A549 (cell line): ENCODE data around the gene NME7.

Experiments used
- ATOH8 ChIP-seq: fragments of 250-450 bp; sonication (Bioruptor Pico); IDR thresholded peaks from 2 replicates; pipeline ENCODE4 v1.5.0; 2020; ENCODE audit warnings: low read depth, mild to moderate bottlenecking, moderate library complexity
- CTCF ChIP-seq: fragments of >200 bp; sonication (Bioruptor Twin); formaldehyde crosslinking; IDR thresholded peaks from 3 replicates; pipeline ENCODE4 v1.5.1; 2016
- EP300 ChIP-seq, 2 experiments: fragments of >200 bp; sonication (Bioruptor Twin); formaldehyde crosslinking; IDR thresholded peaks; 2 replicates in 1 of 2; 3 replicates in 1 of 2; pipeline ENCODE4 v1.6.1; 2016 to 2017
- HDAC2 ChIP-seq: fragments of 200-600 bp; sonication (generic); IDR thresholded peaks from 2 replicates; pipeline ENCODE4 v1.6.1; 2016
- MAFK ChIP-seq: fragments of 450-650 bp; IDR thresholded peaks from 2 replicates; pipeline ENCODE4 v1.6.1; 2014; ENCODE audit not compliant: partially characterized antibody
- MAZ ChIP-seq: fragments of 150-350 bp; IDR thresholded peaks from 2 replicates; pipeline ENCODE4 v1.6.1; 2014; ENCODE audit warnings: antibody characterized with exemption, low read depth, low read length, borderline replicate concordance
- NR3C1 ChIP-seq: fragments of >200 bp; sonication (Bioruptor Twin); formaldehyde crosslinking; IDR thresholded peaks from 3 replicates; pipeline ENCODE4 v1.6.1; 2017
- POLR2A ChIP-seq: IDR thresholded peaks from 2 replicates; pipeline ENCODE4 v1.6.1; 2012; ENCODE audit warnings: mild to moderate bottlenecking, low read length
- POLR2AphosphoS2 ChIP-seq: conservative IDR thresholded peaks from 2 replicates; pipeline ENCODE4 v1.6.1; 2012; ENCODE audit warnings: low read length, improper control_type of control experiment, inconsistent platforms
- SREBF2 ChIP-seq: fragments of 450-650 bp; IDR thresholded peaks from 2 replicates; pipeline ENCODE4 v1.6.1; 2014; ENCODE audit warnings: mild to moderate bottlenecking, moderate library complexity
- ZNF302 ChIP-seq: fragments of 250-450 bp; sonication (Bioruptor Pico); IDR thresholded peaks from 2 replicates; pipeline ENCODE4 v1.9.0; 2021; ENCODE audit warnings: inconsistent platforms, mild to moderate bottlenecking, moderate library complexity
- ZSCAN20 ChIP-seq: fragments of 250-450 bp; sonication (Bioruptor Pico); IDR thresholded peaks from 2 replicates; pipeline ENCODE4 v1.8.0; 2022; ENCODE audit warnings: mild to moderate bottlenecking, moderate library complexity
- TF ChIP-seq, protein P1 (sequence below): fragments of 200-600 bp; sonication (generic); IDR thresholded peaks from 2 replicates; pipeline ENCODE4 v1.6.1; 2016; ENCODE audit warnings: antibody characterized with exemption, mild to moderate bottlenecking, moderate library complexity

DNA sequence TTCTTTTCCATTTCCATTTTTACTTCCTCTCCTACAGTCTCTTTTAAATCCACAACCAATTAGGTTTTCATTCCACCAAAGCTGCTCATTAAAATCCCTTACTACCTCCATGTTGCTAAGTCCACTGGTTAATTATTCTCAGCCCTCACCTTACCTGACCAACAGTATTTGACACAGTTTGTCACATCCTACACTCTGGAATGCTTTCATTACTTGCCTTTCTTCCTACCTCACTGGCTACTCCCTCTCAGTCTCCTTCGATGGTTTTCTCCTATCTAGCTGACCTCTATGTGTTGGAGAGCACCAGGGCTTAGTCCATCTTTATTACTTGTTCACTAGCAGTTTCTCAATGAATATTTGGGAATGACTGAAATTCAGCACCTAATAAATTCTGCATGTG is 78.6 kb downstream of the NME7 start:
- TF ChIP-seq CTCF: no peak
- TF ChIP-seq POLR2A: no peak
- no peak for TF ChIP-seq EP300 (IDR thresholded peaks at IDR 0.05)
- no peak for TF ChIP-seq NR3C1
- no peak for TF ChIP-seq SREBF2
- no peak for TF ChIP-seq POLR2AphosphoS2
- TF ChIP-seq MAFK: no peak
- TF ChIP-seq MAZ: no peak
- no peak for TF ChIP-seq ATOH8 (CRISPR knock-in tag)
- TF ChIP-seq, protein P1, sequence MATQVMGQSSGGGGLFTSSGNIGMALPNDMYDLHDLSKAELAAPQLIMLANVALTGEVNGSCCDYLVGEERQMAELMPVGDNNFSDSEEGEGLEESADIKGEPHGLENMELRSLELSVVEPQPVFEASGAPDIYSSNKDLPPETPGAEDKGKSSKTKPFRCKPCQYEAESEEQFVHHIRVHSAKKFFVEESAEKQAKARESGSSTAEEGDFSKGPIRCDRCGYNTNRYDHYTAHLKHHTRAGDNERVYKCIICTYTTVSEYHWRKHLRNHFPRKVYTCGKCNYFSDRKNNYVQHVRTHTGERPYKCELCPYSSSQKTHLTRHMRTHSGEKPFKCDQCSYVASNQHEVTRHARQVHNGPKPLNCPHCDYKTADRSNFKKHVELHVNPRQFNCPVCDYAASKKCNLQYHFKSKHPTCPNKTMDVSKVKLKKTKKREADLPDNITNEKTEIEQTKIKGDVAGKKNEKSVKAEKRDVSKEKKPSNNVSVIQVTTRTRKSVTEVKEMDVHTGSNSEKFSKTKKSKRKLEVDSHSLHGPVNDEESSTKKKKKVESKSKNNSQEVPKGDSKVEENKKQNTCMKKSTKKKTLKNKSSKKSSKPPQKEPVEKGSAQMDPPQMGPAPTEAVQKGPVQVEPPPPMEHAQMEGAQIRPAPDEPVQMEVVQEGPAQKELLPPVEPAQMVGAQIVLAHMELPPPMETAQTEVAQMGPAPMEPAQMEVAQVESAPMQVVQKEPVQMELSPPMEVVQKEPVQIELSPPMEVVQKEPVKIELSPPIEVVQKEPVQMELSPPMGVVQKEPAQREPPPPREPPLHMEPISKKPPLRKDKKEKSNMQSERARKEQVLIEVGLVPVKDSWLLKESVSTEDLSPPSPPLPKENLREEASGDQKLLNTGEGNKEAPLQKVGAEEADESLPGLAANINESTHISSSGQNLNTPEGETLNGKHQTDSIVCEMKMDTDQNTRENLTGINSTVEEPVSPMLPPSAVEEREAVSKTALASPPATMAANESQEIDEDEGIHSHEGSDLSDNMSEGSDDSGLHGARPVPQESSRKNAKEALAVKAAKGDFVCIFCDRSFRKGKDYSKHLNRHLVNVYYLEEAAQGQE: no peak
- no peak for TF ChIP-seq HDAC2
- TF ChIP-seq ZSCAN20 (CRISPR knock-in tag): no peak
- no peak for TF ChIP-seq ZNF302 (CRISPR knock-in tag)
